Panc1 (cell line): Measurements from ENCODE around the gene RAB30. TPM values are rescaled to one million over a fixed set of nuclear protein-coding genes. Genes with fewer than 3 reads are reported as not detected.

Source experiments
- ATAC-seq: fragments of 200-7000 bp; cut with Tn5 transposase; 2 replicates; pipeline ENCODE4 v1.9.1; 2020; ENCODE audit warnings: mild to moderate bottlenecking, moderate library complexity
- BruUV-seq: library from RNA; stranded (reverse); fragments of 400-500 nt; replicated peaks from 2 replicates; lab custom pipeline; 2021; lab: Mats Ljungman, UMichigan
- CTCF ChIA-PET: fragments of 300-600 bp; sonication (Branson Sonifier 250); formaldehyde crosslinking; loops from one replicate; lab custom pipeline; 2022; ENCODE audit warnings: antibody characterized with exemption; lab: Charles Lee
- POLR2A ChIA-PET: fragments of 300-600 bp; sonication (Branson Sonifier 250); formaldehyde crosslinking; loops from one replicate; lab custom pipeline; 2022; ENCODE audit warnings: antibody characterized with exemption; lab: Charles Lee
- DNase-seq: peaks from one replicate; pipeline ENCODE4 v3.0.0-alpha.2; 2010; ENCODE audit warnings: low read depth, low spot score
- H3K27ac ChIP-seq: 2 replicates; pipeline ENCODE4 v1.5.1; 2011; ENCODE audit warnings: mild to moderate bottlenecking, low read length, inconsistent platforms
- H3K27me3 ChIP-seq: fragments of 200-500 bp; sonication (Bioruptor generic); 2 replicates; pipeline ENCODE4 v1.6.0; 2014; ENCODE audit warnings: low read length, inconsistent platforms; ENCODE audit not compliant: control insufficient read depth, insufficient read depth
- H3K36me3 ChIP-seq: fragments of 200-500 bp; sonication (Bioruptor generic); 2 replicates; pipeline ENCODE4 v1.5.1; 2014; ENCODE audit warnings: inconsistent platforms, mild to moderate bottlenecking, low read length, moderate library complexity; ENCODE audit not compliant: control insufficient read depth, insufficient read depth
- H3K4me1 ChIP-seq: 2 replicates; pipeline ENCODE4 v1.5.1; 2011; ENCODE audit warnings: inconsistent platforms, mild to moderate bottlenecking, low read length, moderate library complexity; ENCODE audit not compliant: control insufficient read depth, insufficient read depth
- H3K4me3 ChIP-seq, 2 experiments: 2 replicates each; pipeline ENCODE4 v1.5.1; 2011 to 2012; ENCODE audit warnings: low read depth in 2 of 2, low read length in 2 of 2, mild to moderate bottlenecking in 2 of 2, inconsistent platforms in 1 of 2, moderate library complexity in 1 of 2
- H3K9me3 ChIP-seq: fragments of 200-500 bp; sonication (Bioruptor generic); 2 replicates; pipeline ENCODE4 v1.5.1; 2014; ENCODE audit warnings: low read depth, mild to moderate bottlenecking, inconsistent platforms, low read length, moderate library complexity; ENCODE audit not compliant: control insufficient read depth, insufficient read depth
- CTCF ChIP-seq: fragments of 450-650 bp; IDR thresholded peaks from 2 replicates; pipeline ENCODE4 v1.5.1; 2017; ENCODE audit warnings: mild to moderate bottlenecking
- POLR2AphosphoS5 ChIP-seq: IDR thresholded peaks from 2 replicates; pipeline ENCODE4 v1.6.1; 2012; ENCODE audit warnings: mild to moderate bottlenecking, low read depth, low read length, moderate library complexity
- REST ChIP-seq, 2 experiments: IDR thresholded peaks; 2 replicates each; pipeline ENCODE4 v1.6.1; 2011 to 2012; ENCODE audit warnings: low read depth in 2 of 2, control low read depth in 1 of 2, low read length in 1 of 2, mild to moderate bottlenecking in 1 of 2, moderate library complexity in 1 of 2; ENCODE audit not compliant: insufficient read depth in 1 of 2
- SIN3A ChIP-seq: IDR thresholded peaks from 2 replicates; pipeline ENCODE4 v1.6.1; 2012; ENCODE audit warnings: low read depth, mild to moderate bottlenecking, low read length, moderate library complexity, borderline replicate concordance; ENCODE audit not compliant: insufficient read depth
- TCF7L2 ChIP-seq: IDR thresholded peaks from 2 replicates; pipeline ENCODE4 v1.6.1; 2011; ENCODE audit warnings: mild to moderate bottlenecking, low read depth, low read length, inconsistent platforms
- in situ Hi-C: cut with HindIII; loops from 2 replicates; pipeline ENCODE4 v1.10.0; 2016; ENCODE audit warnings: low sequenced_read_pairs, low pct_unique_long_range_greater_than_20kb
- intact Hi-C: fragments of 100-400 bp; cut with micrococcal nuclease; formaldehyde crosslinking; loops from one replicate; pipeline ENCODE4 v1.10.0; 2022; ENCODE audit not compliant: unreplicated experiment
- total RNA-seq: library from RNA; stranded (reverse); gene quantifications from one replicate; pipeline ENCODE4 v1.2.1, GENCODE V29; 2021; ENCODE audit not compliant: unreplicated experiment

The RAB30 gene
- total RNA-seq, 1 experiment from 2014 or later = 19.0 TPM

DNA sequence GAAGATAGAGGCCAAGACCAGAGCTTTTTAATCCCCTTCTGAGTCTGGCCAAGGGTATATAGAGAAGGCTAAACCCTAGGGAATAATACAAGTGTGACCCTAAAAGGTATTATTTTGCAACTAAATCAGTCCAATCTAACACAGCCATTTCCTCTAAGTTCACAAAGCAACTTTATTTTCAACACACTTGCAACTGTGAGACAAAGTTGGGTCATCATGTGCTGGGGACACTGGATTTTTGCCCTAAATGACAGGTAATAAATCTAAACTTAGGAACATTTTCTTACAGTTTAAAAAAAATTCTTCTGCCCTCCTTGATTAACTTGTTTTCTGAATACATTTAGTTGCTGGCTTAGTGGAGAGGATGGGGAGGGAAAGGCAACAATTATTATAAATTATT, 91.9 kb downstream of the RAB30 start:
- ChIA-PET CTCF (no interaction called here), POLR2A (no interaction called here)
- in situ Hi-C loops = no loop called here
- TF ChIP-seq TCF7L2 (no peak), REST (IDR thresholded peaks at IDR 0.05; ENCODE audit: insufficient read depth in 1 of 2, low read depth in 2 of 2, low read length in 1 of 2) (no peak), SIN3A (no peak), CTCF (no peak), POLR2AphosphoS5 (no peak)
- DNase-seq = no peak
- Histone ChIP-seq H3K27ac (no peak overlapping the region), H3K4me1 (peaks cover 6% of the 10 kb centered on the region; the same call in 1 of the 2 replicates), H3K9me3 (no peaks in the 10 kb centered on the region), H3K36me3 (no peaks in the 10 kb centered on the region), H3K4me3 (no peak overlapping the region), H3K27me3 (no peaks in the 10 kb centered on the region)
- BruUV-seq = no TSS peak
- no peak for ATAC-seq
- intact Hi-C loops = no loop called here

- ATAC-seq = no peak
- Histone ChIP-seq H3K27me3 (no peaks in the 10 kb centered on the region), H3K36me3 (no peaks in the 10 kb centered on the region), H3K4me1 (peaks cover 6% of the 10 kb centered on the region; the same call in 1 of the 2 replicates), H3K4me3 (no peak overlapping the region), H3K9me3 (no peaks in the 10 kb centered on the region), H3K27ac (no peak overlapping the region)
- ChIA-PET CTCF (no interaction called here), POLR2A (interaction anchor here (0.7 kb wide), 1 partner anchor 129 kb away, joined by 5 read pairs; no protein-coding TSS in a partner anchor)
- no peak for DNase-seq
- BruUV-seq = no TSS peak
- intact Hi-C loops = no loop called here
- in situ Hi-C loops = no loop called here
- TF ChIP-seq SIN3A (no peak), REST (IDR thresholded peaks at IDR 0.05; ENCODE audit: insufficient read depth in 1 of 2, low read depth in 2 of 2, low read length in 1 of 2) (no peak), POLR2AphosphoS5 (no peak), CTCF (no peak), TCF7L2 (no peak)
These were observed 93.1 kb downstream of the RAB30 start for GRCh38 chr11:82978422-82979099.
